HTR-8/SVneo (cell line): Measurements from ENCODE around the gene CFAP299.
"Not testable (repeated sequence)": the region's sequence is repeated elsewhere in the genome, so short reads cannot be mapped to it uniquely, and the experiment has no call there.

ENCODE experiments used
- DNase-seq: peaks from one replicate; pipeline ENCODE4 v3.0.0; 2011; ENCODE audit warnings: low spot score, mixed read lengths; ENCODE audit not compliant: insufficient read length
- FAIRE-seq: peaks from 2 replicates; lab custom pipeline; 2011; peaks lifted over from hg19 to GRCh38; lab: Jason Lieb, UNC

Gene CFAP299

DNA sequence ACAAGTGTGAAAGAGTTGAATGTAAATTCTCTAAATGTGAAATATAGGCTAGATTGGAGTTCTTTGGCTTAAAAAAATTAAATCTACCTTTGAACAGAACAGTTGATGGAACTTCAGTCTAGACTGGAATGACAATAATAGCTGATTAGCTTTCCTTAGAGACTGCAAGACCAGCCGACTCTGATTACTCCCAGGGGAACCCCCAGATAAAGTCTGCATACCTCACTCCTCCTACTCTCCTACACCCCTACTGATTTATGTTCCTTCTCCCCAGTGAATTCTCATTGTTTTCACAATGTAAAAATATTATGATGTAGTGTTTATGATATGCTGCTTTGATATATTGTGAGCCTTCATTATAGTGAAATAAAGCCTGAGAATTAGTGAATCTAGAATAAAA, 241.3 kb downstream of the CFAP299 start:
- FAIRE-seq, result no peak
- DNase-seq, result no peak

DNA sequence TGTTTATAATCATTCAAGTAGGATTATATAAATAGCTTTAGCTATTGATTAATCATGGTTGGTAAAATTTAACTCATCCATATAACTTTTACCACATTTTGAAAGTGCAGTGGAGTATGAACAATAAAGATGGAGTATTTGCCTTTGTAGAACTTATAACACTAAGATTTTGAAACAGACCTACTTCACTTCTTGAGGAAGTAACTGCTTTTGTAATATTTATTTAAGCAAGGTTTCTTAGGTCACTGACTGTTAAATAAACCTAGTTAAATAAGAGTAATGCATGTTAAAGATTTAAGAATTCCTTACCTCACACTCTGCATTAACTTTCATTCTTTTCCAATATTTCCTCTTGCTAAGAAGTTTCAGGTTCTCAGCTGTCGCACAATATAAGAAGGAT, 242.5 kb downstream of the CFAP299 start:
- no peak for FAIRE-seq
- DNase-seq, result no peak

DNA sequence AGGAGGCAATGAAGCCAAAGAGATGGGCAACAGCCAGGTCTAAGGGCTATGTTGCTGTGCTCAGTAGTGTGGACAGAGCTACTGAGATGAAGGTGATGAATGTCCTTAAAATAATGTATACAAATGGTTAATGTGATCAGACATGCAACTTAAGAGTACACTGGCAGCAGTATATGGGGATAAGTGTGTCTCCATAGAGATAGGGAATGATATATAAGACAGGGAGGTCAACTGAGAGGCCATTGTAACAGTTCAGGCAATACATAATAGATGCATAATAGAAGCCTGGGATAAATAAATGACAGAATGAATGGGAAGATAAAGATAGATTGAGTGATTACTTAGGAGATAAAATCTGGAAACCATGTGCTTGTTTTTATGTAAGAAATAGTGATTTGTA, 250.0 kb downstream of the CFAP299 start:
- FAIRE-seq (no peak), DNase-seq (no peak)

GRCh38 chr4:80586716-80587115, 251.2 kb downstream of the CFAP299 start:
- FAIRE-seq, result no peak
- no peak for DNase-seq

DNA sequence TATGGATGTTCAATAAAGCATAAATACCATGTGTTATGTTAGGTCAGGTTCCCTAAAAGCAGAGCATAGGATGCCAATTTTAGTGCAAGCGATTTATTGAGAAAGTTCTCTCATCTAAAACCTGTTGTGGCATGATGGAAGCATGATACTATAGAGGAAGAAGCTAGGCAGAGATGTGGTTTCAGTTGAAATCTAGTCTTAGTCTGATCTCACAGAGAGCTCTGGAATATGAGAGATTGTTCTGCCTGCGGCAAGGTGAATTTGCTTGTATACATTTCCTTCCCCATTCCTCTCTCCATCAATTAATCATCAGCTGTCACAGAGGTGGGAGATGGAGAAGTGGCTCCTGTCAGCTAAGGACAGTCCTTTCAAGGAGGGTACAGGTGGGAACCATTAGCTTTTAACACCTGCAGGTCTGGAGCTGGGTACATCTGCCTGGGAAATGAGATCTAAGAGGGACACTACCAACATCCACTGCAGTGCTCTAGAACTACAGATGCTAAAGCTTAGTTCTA, 252.4 kb downstream of the CFAP299 start:
- DNase-seq, result no peak
- FAIRE-seq, result no peak

- FAIRE-seq (no peak), DNase-seq (no peak)
Measured at GRCh38 chr4:80592950-80593349, 257.4 kb downstream of the CFAP299 start.

- FAIRE-seq (no peak), DNase-seq (no peak)
Measured at GRCh38 chr4:80594701-80595100, 259.2 kb downstream of the CFAP299 start.

- DNase-seq (no peak), FAIRE-seq (no peak)
Measured at GRCh38 chr4:80608281-80608980, 272.9 kb downstream of the CFAP299 start.

GRCh38 chr4:80610199-80610598, 274.7 kb downstream of the CFAP299 start:
- FAIRE-seq (no peak), DNase-seq (no peak)

GRCh38 chr4:80610845-80611677, 275.5 kb downstream of the CFAP299 start:
- FAIRE-seq, result no peak
- DNase-seq, result no peak

DNA sequence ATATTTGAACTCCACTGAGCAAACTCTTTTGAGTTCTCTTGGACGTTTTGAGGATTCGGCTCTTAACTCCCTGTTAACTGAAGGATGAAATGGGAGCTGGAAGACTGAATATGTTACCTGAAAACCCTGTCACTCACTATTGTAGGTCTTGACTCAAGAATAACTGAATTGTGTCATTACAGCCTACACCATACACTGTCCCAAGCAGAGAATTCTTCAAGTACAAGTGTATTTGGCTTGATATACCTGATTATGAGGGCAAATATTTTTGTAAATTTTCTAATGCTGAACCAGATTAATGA, 276.1 kb downstream of the CFAP299 start:
- no peak for DNase-seq
- no peak for FAIRE-seq

GRCh38 chr4:80613470-80613869, 277.9 kb downstream of the CFAP299 start:
- DNase-seq (no peak), FAIRE-seq (no peak)

GRCh38 chr4:80614319-80614718, 278.8 kb downstream of the CFAP299 start:
- no peak for FAIRE-seq
- no peak for DNase-seq

DNA sequence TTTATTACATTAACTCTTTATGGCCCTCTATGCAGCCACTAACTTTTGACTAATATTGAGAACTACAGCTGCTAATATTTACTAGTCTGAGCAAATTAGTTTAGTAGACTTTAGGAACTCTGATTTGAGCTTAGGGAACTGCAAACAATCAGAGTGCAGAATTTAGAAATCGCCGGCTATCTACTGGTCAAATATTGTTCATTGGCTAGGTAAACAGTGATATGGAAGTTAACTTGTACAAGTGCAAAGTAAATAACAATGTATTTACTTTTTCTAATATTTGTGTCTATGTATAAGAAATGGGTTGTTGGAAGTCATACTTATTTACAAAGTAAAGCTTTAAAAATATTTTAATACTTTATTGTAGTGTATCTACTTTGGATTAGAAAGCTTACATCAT, 279.6 kb downstream of the CFAP299 start:
- DNase-seq (no peak), FAIRE-seq (no peak)

- DNase-seq (no peak), FAIRE-seq (no peak)
Measured at GRCh38 chr4:80619070-80619674, 283.6 kb downstream of the CFAP299 start.

GRCh38 chr4:80631861-80632260, 296.3 kb downstream of the CFAP299 start:
- FAIRE-seq (no peak), DNase-seq (no peak)

- FAIRE-seq (no peak), DNase-seq (no peak)
Measured at GRCh38 chr4:80637190-80637589, 301.7 kb downstream of the CFAP299 start.

DNA sequence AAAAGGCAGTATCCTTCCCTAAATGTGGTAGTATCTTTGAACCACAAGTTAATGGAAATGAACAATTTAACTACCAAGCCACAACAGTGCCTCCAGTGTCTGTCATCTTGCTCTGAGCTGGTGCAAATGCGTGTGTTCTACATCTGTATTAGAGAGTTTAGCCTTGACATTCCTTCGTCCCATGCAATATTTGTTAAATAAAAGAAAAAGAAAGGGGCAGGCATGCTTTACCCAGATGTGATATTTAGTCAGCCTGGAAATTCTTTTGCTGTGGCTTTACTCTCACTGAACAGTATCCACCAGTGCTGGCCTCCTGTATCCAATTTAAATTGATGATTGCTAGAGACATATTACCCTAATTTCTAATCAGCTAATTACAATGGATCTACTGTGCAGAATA, 310.5 kb downstream of the CFAP299 start:
- FAIRE-seq, result no peak
- no peak for DNase-seq

GRCh38 chr4:80655662-80656061, 320.1 kb downstream of the CFAP299 start:
- no peak for FAIRE-seq

DNA sequence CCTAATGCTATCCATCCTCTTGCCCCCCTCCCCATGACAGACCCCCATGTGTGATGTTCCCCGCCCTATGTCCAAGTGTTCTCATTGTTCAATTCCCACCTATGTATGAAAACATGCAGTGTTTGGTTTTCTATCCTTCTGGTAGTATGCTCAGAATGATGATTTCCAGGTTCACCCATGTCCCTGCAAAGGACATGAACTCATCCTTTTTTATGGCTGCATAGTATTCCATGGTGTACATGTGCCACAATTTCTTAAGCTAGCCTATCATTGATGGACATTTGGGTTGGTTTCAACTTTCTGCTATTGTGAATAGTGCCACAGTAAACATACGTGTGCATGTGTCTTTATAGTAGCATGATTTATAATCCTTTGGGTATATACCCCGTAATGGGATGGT, 334.6 kb downstream of the CFAP299 start:
- not testable (repeated sequence) for FAIRE-seq, DNase-seq

More at GRCh38 chr4:80655662-80656061, 320.1 kb downstream of the CFAP299 start:
- DNase-seq, result no peak

DNA sequence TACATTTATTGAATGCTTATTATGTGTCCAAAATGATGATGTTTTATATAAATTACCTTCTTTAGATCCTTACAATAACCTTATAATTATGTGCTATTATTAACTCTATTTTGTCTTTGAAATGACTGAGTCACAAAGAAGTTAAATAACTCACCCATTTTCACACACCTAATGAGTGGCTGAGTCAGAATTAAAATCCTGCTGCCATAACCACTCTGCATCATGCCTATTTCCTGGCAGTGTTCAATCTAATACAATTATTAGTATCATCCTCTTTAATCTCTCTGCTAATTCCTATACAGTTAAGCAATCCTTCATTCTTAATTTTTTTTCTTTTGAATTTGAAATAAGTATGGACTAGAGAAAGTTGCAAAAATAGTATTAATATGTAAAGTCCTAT, 342.9 kb downstream of the CFAP299 start:
- DNase-seq (no peak), FAIRE-seq (no peak)
